NCI-H146 treated with DMSO at 0.1 percent for 48 hours (cell line): ENCODE results near the gene BEGAIN.
"Not testable (repeated sequence)": the region's sequence is repeated elsewhere in the genome, so short reads cannot be mapped to it uniquely, and the experiment has no call there.

ENCODE experiments used
- DNase-seq: peaks from one replicate; lab custom pipeline; 2025; ENCODE audit not compliant: unreplicated experiment; lab: John Stamatoyannopoulos, UW

The BEGAIN gene

GRCh38 chr14:100525615-100526014 lies 61.6 kb downstream of the BEGAIN start:
- no peak for DNase-seq

- DNase-seq: no peak
These were observed 62.3 kb downstream of the BEGAIN start for GRCh38 chr14:100524933-100525243.

GRCh38 chr14:100524233-100524932 lies 62.8 kb downstream of the BEGAIN start:
- no peak for DNase-seq

- DNase-seq: no peak
These were observed 63.4 kb downstream of the BEGAIN start for GRCh38 chr14:100523843-100524169.

- DNase-seq: no peak
These were observed 63.9 kb downstream of the BEGAIN start for GRCh38 chr14:100523131-100523842.

- DNase-seq: no peak
These were observed 64.6 kb downstream of the BEGAIN start for GRCh38 chr14:100522616-100523099.

- not testable (repeated sequence) for DNase-seq
These were observed 81.2 kb downstream of the BEGAIN start for GRCh38 chr14:100506053-100506452.

- no peak for DNase-seq
These were observed 82.7 kb downstream of the BEGAIN start for GRCh38 chr14:100504372-100505078.

GRCh38 chr14:100503251-100503650 lies 84.0 kb downstream of the BEGAIN start:
- DNase-seq: peak; percentile 86

GRCh38 chr14:100502622-100503220 lies 84.5 kb downstream of the BEGAIN start:
- DNase-seq: no peak

- no peak for DNase-seq
These were observed 87.1 kb downstream of the BEGAIN start for GRCh38 chr14:100500128-100500527.

GRCh38 chr14:100498068-100498467 lies 89.1 kb downstream of the BEGAIN start:
- no peak for DNase-seq

GRCh38 chr14:100495917-100496316 lies 91.3 kb downstream of the BEGAIN start:
- DNase-seq: no peak

GRCh38 chr14:100494645-100495044 lies 92.6 kb downstream of the BEGAIN start:
- DNase-seq: no peak

GRCh38 chr14:100490252-100490651 lies 97.0 kb downstream of the BEGAIN start:
- no peak for DNase-seq

GRCh38 chr14:100488057-100488456 lies 99.2 kb downstream of the BEGAIN start:
- DNase-seq: peak; percentile 10

GRCh38 chr14:100487304-100487703 lies 99.9 kb downstream of the BEGAIN start:
- DNase-seq: no peak
